PFSK-1 (cell line): ENCODE measurements around the gene BDH1.

Experiments used
- FOXP2 ChIP-seq: optimal IDR thresholded peaks from 2 replicates; pipeline ENCODE3; 2011; ENCODE audit warnings: borderline replicate concordance, control low read depth, inconsistent platforms; ENCODE audit not compliant: insufficient read depth; ENCODE audit errors: extremely low read length, extremely low read depth
- POLR2AphosphoS5 ChIP-seq: IDR thresholded peaks from 2 replicates; pipeline ENCODE4 v1.6.1; 2012; ENCODE audit warnings: low read depth, mild to moderate bottlenecking, control low read depth, low read length, moderate library complexity
- REST ChIP-seq, 2 experiments: IDR thresholded peaks; 2 replicates each; pipeline versions ENCODE4 v1.6.1 to v1.8.0; 2011 to 2012; ENCODE audit warnings: low read depth in 2 of 2, low read length in 2 of 2, control low read depth in 1 of 2, inconsistent platforms in 1 of 2, mild to moderate bottlenecking in 1 of 2, moderate library complexity in 1 of 2; ENCODE audit not compliant: insufficient read depth in 1 of 2
- SIN3A ChIP-seq: IDR thresholded peaks from 2 replicates; pipeline ENCODE4 v1.6.1; 2012; ENCODE audit warnings: mild to moderate bottlenecking, low read length, moderate library complexity, borderline replicate concordance; ENCODE audit not compliant: insufficient read depth
- TAF1 ChIP-seq: IDR thresholded peaks from 2 replicates; pipeline ENCODE4 v1.6.1; 2012; ENCODE audit warnings: low read length, control low read depth, borderline replicate concordance; ENCODE audit not compliant: insufficient read depth

The BDH1 gene

DNA sequence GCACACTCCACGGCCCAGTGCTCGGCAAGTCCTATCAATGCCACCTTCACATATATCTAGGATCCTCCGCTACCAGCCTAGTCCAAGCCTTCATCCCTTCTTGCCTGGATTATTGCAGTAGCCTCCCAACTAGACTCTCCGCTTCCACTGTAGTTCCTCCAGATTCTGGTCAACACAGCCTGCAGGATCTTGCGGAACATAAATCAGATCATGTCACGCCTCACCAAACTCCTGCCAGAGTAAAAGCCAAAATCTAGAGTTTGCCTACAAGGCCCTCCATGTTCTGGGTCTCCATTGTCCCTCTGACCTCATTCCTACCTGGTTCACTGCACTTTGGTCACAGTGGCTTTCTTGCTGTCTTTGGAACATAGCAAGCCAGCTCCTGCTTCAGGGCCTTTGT is 3.6 kb downstream of the BDH1 start:
- no peak for TF ChIP-seq FOXP2
- TF ChIP-seq POLR2AphosphoS5: no peak
- TF ChIP-seq TAF1: no peak
- no peak for TF ChIP-seq SIN3A
- TF ChIP-seq REST (IDR thresholded peaks at IDR 0.05; ENCODE audit: insufficient read depth in 1 of 2, low read depth in 2 of 2, low read length in 2 of 2): no peak

- no peak for TF ChIP-seq REST (IDR thresholded peaks at IDR 0.05; ENCODE audit: insufficient read depth in 1 of 2, low read depth in 2 of 2, low read length in 2 of 2)
- no peak for TF ChIP-seq SIN3A
- TF ChIP-seq POLR2AphosphoS5: no peak
- no peak for TF ChIP-seq TAF1
- TF ChIP-seq FOXP2: no peak
These were observed 5.3 kb downstream of the BDH1 start for GRCh38 chr3:197550489-197550888.

GRCh38 chr3:197549261-197549885 is 6.4 kb downstream of the BDH1 start:
- TF ChIP-seq TAF1 (no peak), FOXP2 (no peak), SIN3A (no peak), REST (IDR thresholded peaks at IDR 0.05; ENCODE audit: insufficient read depth in 1 of 2, low read depth in 2 of 2, low read length in 2 of 2) (no peak), POLR2AphosphoS5 (no peak)

DNA sequence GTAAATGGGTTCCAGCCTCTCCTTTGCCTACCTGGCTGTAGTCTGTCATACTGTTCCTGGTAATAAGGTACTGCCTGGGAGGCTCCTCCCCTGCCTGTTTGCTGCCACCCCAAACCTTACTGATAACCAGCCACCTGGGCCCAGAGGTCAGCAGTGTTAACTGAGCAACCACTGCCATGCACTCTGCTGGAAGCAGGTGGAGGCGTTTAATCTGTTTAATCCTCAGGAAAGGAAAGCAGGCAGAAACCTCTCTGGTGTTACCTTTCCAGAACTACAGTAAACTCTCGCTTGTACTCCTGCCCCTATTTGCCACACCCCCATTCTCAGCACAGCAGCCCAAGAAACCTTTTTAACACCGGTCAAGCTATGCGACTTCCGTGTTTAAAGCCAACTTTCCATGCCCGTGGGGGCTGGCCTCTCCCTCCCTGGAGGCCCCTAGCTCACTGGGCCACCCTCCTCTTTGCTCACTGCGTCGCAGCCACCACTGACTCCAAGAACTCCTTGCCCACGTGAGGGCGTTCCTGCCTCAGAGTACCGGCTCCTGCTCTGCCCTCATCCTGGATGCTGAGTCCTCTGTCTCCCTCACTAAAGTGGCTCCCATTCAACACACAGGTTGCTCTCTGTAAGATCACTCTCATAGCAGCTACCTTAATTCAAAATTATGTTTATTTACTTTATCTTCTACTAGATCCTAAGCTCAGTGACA is 8.3 kb downstream of the BDH1 start:
- TF ChIP-seq FOXP2 (no peak), SIN3A (no peak), REST (IDR thresholded peaks at IDR 0.05; ENCODE audit: insufficient read depth in 1 of 2, low read depth in 2 of 2, low read length in 2 of 2) (no peak), POLR2AphosphoS5 (no peak), TAF1 (no peak)

DNA sequence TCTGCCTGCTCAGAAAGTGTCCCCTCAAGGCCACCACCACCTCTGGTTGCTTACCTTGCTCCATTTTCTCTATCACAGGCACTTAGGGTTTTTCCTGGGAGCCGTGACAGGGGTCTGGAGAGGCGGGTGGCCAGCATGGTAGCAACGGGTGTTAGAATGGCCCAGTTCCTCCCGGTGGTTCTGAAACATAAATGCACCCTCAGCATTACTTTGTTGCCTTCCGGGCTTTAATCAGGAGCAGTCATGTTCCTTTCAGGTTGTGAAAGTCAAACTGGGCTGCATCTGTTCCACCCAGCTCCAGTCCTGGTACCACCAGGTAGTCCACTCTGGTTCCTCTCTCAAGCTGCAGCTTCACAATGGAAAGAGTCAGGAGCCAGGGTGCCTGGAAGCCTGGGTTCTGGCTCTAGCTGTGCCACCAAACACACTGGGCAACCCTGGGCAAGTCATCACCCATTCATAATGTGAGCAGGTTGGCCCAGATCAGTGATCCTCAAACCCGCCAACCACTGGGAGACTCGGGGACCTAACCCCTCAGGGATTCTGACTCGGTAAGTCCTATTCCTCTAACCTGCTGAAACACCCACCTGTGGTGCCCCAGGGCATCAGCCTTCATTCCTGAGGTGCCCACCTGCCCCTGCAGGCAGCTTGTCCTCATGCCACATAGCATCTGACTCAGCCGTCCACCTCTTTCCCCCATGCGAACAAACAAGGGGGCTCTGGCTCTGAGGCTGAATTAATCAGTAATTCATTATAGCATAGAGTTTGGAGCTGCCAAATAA is 9.3 kb downstream of the BDH1 start:
- no peak for TF ChIP-seq POLR2AphosphoS5
- TF ChIP-seq FOXP2: no peak
- TF ChIP-seq TAF1: no peak
- TF ChIP-seq REST (IDR thresholded peaks at IDR 0.05; ENCODE audit: insufficient read depth in 1 of 2, low read depth in 2 of 2, low read length in 2 of 2): no peak
- TF ChIP-seq SIN3A: no peak
